ENCODE data around the gene RTN4R.
"Not testable (repeated sequence)": the region's sequence is repeated elsewhere in the genome, so short reads cannot be mapped to it uniquely, and the experiment has no call there.

RTN4R gene

DNA sequence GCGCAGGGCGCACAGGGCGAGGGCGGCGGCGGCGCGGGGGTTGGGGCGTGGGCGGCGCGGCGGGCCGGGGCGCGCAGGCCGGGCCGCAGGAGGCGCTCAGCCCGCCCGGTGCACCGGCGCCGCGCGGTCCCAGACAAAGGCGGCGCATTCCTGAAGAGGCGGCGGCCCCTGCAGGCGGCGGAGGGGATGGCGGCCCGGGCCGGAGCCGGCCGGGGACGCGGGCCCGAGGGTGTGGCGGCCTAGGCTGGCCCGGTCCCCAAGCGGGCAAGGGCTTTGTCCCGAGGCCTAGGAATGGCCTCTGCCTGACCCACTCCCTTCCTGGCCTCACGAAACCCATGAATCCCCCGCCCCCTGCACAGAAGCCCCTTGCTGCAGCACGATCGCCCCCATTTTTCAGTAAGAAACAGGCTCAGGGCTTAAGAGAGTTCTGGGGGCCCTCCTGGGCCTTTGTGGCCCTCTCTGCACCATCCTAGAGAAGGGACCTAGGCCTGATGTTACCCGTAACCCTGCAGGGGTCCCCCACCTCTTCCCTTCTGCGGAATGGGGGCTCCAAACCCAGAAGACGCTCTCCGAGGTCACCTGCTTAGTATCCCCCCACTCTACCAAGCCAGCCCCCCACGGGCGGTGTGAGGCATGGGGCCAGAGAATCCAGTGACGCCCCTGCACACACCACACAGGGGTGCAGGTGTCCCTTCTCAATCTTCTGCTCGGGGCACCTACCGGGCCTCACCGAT, at the start of gene RTN4R:
Gene RTN4R, minus strand, starts transcription at position 40 of the 734 bp plus-strand sequence. CDS start 226 bp downstream, outside the sequence.
- TF ChIP-seq, protein P1, sequence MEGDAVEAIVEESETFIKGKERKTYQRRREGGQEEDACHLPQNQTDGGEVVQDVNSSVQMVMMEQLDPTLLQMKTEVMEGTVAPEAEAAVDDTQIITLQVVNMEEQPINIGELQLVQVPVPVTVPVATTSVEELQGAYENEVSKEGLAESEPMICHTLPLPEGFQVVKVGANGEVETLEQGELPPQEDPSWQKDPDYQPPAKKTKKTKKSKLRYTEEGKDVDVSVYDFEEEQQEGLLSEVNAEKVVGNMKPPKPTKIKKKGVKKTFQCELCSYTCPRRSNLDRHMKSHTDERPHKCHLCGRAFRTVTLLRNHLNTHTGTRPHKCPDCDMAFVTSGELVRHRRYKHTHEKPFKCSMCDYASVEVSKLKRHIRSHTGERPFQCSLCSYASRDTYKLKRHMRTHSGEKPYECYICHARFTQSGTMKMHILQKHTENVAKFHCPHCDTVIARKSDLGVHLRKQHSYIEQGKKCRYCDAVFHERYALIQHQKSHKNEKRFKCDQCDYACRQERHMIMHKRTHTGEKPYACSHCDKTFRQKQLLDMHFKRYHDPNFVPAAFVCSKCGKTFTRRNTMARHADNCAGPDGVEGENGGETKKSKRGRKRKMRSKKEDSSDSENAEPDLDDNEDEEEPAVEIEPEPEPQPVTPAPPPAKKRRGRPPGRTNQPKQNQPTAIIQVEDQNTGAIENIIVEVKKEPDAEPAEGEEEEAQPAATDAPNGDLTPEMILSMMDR (conservative IDR thresholded peaks at IDR 0.05; ENCODE audit: low read depth, low read length), result no peak
- DNase-seq (ENCODE audit: low read depth), result no peak

GRCh38 chr22:20317402-20318042, 49.4 kb upstream of the RTN4R start:
- H3K4me3 ChIP-seq (ENCODE audit: low read length); DNase-seq (ENCODE audit: low read depth): not testable (repeated sequence)
- TF ChIP-seq, protein P1 (conservative IDR thresholded peaks at IDR 0.05; ENCODE audit: low read depth, low read length), result peak; percentile 56

More for the DNA sequence above, at the start of gene RTN4R:
- H3K4me3 ChIP-seq (ENCODE audit: low read length), result peak within 1 kb of the TSS; percentile 40

GRCh38 chr22:20316844-20317401, 48.8 kb upstream of the RTN4R start:
- no peak for DNase-seq (ENCODE audit: low read depth)
- TF ChIP-seq, protein P1 (conservative IDR thresholded peaks at IDR 0.05; ENCODE audit: low read depth, low read length), result no peak
- no peak overlapping the region for H3K4me3 ChIP-seq (ENCODE audit: low read length)

DNA sequence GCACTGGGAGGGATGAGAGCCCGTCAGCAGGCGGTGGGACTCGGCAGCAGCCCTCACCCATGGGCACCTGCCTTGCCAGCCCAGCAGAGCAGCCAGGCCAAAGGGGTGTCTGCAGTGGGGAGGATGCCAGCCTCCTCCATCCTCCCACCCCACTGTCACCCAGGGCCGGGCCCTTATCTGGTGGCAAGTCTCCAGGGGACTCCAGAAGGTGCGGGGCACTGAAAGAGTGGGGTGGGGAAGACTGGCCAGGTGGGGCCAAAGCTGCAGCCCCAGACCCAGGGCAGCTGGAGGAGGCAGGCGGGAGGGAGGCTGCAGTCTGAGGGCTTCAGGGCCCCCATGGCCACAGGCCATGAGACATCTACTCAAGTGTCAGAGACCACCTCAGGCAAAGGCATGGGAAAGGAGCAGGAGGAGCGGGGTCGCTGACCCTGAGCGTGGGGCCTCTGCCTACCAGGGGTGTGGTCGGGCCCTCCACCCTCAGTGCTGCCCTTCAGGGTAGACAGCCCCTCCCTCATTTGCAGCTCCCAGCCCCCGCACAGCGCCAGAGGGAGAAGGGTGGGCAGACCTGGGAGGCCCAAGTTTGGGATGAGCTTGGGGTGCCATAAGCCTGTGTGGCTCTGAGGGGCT, 48.2 kb upstream of the RTN4R start:
- H3K4me3 ChIP-seq (ENCODE audit: low read length), result no peak overlapping the region
- no peak for DNase-seq (ENCODE audit: low read depth)
- TF ChIP-seq, protein P1 (conservative IDR thresholded peaks at IDR 0.05; ENCODE audit: low read depth, low read length), result no peak

DNA sequence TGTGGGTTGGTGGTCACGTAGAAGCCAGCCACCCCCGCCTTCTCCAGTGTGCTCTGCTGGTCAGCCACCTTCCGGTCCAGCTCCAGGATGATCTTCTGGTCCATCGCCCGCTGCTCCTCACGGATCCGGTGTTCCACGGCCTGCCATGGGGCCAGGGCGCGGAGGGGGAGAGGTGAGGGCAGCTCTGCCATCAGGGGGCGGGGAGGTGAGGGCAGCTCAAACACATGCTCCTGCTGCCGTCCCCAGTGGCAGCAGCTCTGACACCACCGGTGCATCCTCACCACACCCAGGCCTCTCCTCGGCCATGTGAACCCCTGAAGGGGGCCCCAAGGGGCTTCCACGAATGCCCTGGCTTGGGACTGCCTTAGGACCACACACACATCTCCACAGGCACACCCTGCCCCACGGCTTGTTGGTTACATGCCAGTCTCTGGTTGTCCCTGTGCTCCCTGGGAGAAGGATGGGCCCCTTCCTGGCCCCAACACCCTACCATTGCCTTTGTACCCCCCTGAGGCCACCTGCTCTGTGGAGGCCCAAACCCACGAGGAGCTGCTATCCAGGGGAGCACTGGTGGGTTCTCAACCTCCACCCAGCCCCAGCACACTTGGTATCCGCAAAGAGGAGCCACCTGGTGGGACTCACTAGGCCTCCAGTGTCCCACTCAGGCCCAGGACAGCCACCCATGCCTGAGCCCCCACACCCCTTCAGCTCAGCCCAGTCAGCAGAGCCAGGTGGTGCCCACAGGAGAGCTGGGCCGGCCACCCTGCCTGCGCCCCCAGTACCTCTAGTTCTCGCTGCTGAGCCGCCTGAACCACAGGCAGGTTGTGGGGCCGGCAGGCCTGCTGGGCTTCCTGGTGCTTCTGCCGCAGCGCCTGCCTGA, 47.5 kb upstream of the RTN4R start:
- DNase-seq (ENCODE audit: low read depth), result no peak
- H3K4me3 ChIP-seq (ENCODE audit: low read length), result no peak overlapping the region
- TF ChIP-seq, protein P1 (conservative IDR thresholded peaks at IDR 0.05; ENCODE audit: low read depth, low read length), result no peak

- DNase-seq (ENCODE audit: low read depth); H3K4me3 ChIP-seq (ENCODE audit: low read length): not testable (repeated sequence)
These were observed 46.7 kb upstream of the RTN4R start for GRCh38 chr22:20314741-20315336.

DNA sequence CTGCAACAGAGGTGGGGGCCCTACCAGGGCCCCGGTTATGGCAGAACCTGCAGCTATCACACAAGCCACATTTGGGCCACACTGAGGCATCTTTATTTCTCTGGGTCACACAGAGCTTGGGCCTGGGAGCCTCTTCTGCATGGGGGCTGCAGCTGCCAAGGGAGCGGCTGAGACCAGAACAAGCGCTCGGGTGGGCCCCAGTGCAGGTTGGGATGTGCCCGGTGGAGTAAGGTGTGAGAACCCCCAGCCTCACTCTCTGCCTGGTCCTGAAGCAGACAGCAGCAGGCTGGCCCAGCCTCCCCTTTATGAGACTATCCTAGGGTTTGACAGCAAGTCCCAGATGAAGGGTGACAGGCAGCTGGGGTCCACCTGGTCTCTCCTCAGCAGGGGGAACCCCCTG, 46.1 kb upstream of the RTN4R start:
- DNase-seq (ENCODE audit: low read depth); H3K4me3 ChIP-seq (ENCODE audit: low read length): not testable (repeated sequence)
